HepG2 (cell line): ENCODE measurements around the gene MACROD2. TPM values are rescaled to one million over a fixed set of nuclear protein-coding genes. Genes with fewer than 3 reads are reported as not detected.

ENCODE experiments used
- ATAC-seq: fragments of 200-7000 bp; cut with Tn5 transposase; 3 replicates; pipeline ENCODE4 v1.9.1; 2020; ENCODE audit warnings: mild to moderate bottlenecking, moderate library complexity
- BruUV-seq: library from RNA; stranded (reverse); fragments of 400-500 nt; replicated peaks from 2 replicates; lab custom pipeline; 2021; lab: Mats Ljungman, UMichigan
- CTCF ChIA-PET: fragments of 300-600 bp; formaldehyde crosslinking; extraction: SDS; loops from one replicate; lab custom pipeline; 2021; ENCODE audit warnings: low total read pairs, inconsistent platforms, low intra/inter-chr PET ratio; lab: Yijun Ruan, JAX
- POLR2A ChIA-PET: fragments of 350-600 bp; sonication (Branson Sonifier 250); formaldehyde crosslinking; loops from one replicate; lab custom pipeline; 2020; ENCODE audit warnings: antibody characterized with exemption, inconsistent platforms; lab: Yijun Ruan, JAX
- DNase-seq: peaks from one replicate; pipeline ENCODE4 v3.0.0-alpha.2; 2015; ENCODE audit warnings: low spot score
- FAIRE-seq: peaks from 3 replicates; lab custom pipeline; 2011; peaks lifted over from hg19 to GRCh38; lab: Jason Lieb, UNC
- H2AFZ ChIP-seq: one replicate; pipeline ENCODE4 v1.6.1; 2011; ENCODE audit warnings: low read length, inconsistent platforms
- H3K27ac ChIP-seq: fragments of 300-600 bp; 3 replicates; pipeline ENCODE4 v1.8.0; 2011; ENCODE audit warnings: mixed run types, mild to moderate bottlenecking, mixed read lengths, low read length, inconsistent platforms; ENCODE audit not compliant: insufficient read depth; ENCODE audit errors: extremely low read length
- H3K27me3 ChIP-seq, 2 experiments: fragments of 200-600 bp in 1 of 2; 2 replicates in 1 of 2; 3 replicates in 1 of 2; pipeline versions ENCODE4 v1.6.0 to v1.8.0; 2011; ENCODE audit warnings: low read length in 2 of 2, mild to moderate bottlenecking in 2 of 2, moderate library complexity in 2 of 2, inconsistent platforms in 1 of 2; ENCODE audit not compliant: insufficient read depth in 2 of 2, control insufficient read depth in 1 of 2
- H3K36me3 ChIP-seq, 2 experiments: fragments of 200-600 bp in 1 of 2; replicated peaks in 1 of 2; 2 replicates in 1 of 2; 3 replicates in 1 of 2; pipeline versions ENCODE4 v1.5.1 to v1.8.0; 2011; ENCODE audit warnings: low read length in 2 of 2, inconsistent platforms in 1 of 2; ENCODE audit not compliant: insufficient read depth in 2 of 2, control insufficient read depth in 1 of 2
- H3K4me1 ChIP-seq: 2 replicates; pipeline ENCODE4 v1.5.1; 2012; ENCODE audit warnings: low read length, inconsistent platforms; ENCODE audit not compliant: insufficient read depth
- H3K4me2 ChIP-seq: 2 replicates; pipeline ENCODE4 v1.6.0; 2011; ENCODE audit warnings: low read depth, low read length, inconsistent platforms
- H3K4me3 ChIP-seq, 3 experiments: fragments of 200-600 bp in 1 of 3; sonication (generic), shearing (Covaris generic) in 1 of 3; replicated peaks in 1 of 3; 2 replicates each; pipeline ENCODE4 v1.5.1; 2011 to 2016; ENCODE audit warnings: low read length in 3 of 3, inconsistent platforms in 2 of 3, low read depth in 2 of 3, mild to moderate bottlenecking in 2 of 3, control low read depth in 1 of 3, mixed read lengths in 1 of 3; ENCODE audit not compliant: insufficient read depth in 1 of 3
- H3K79me2 ChIP-seq: one replicate; pipeline ENCODE4 v1.6.1; 2011; ENCODE audit warnings: low read length, inconsistent platforms; ENCODE audit not compliant: insufficient read depth
- H3K9ac ChIP-seq: 2 replicates; pipeline ENCODE4 v1.6.0; 2011; ENCODE audit warnings: mild to moderate bottlenecking, low read depth, low read length, inconsistent platforms; ENCODE audit not compliant: insufficient read depth
- H3K9me3 ChIP-seq: 2 replicates; pipeline ENCODE4 v1.5.1; 2012; ENCODE audit warnings: mild to moderate bottlenecking, low read length
- H4K20me1 ChIP-seq: 2 replicates; pipeline ENCODE4 v1.6.0; 2011; ENCODE audit warnings: inconsistent platforms, mild to moderate bottlenecking, low read length, moderate library complexity; ENCODE audit not compliant: insufficient read depth
- CENPX ChIP-seq: sonication (generic); formaldehyde crosslinking; IDR thresholded peaks from 2 replicates; pipeline ENCODE4 v1.9.0; 2021; ENCODE audit warnings: mild to moderate bottlenecking, missing genetic modification reagents, moderate library complexity
- CREB3 ChIP-seq: sonication (generic); formaldehyde crosslinking; IDR thresholded peaks from 2 replicates; pipeline ENCODE4 v1.5.0; 2020; ENCODE audit warnings: missing genetic modification reagents
- HMG20B ChIP-seq: conservative IDR thresholded peaks from 2 replicates; pipeline ENCODE4 v1.6.1; 2016; ENCODE audit warnings: missing genetic modification reagents, missing compliant biosample characterization
- HMGA1 ChIP-seq: sonication (generic); formaldehyde crosslinking; conservative IDR thresholded peaks from 2 replicates; pipeline ENCODE4 v1.4.0; 2020; ENCODE audit warnings: missing genetic modification reagents
- JUN ChIP-seq: sonication (generic); formaldehyde crosslinking; IDR thresholded peaks from 2 replicates; pipeline ENCODE4 v1.4.0; 2020; ENCODE audit warnings: mild to moderate bottlenecking, missing genetic modification reagents
- KAT7 ChIP-seq: IDR thresholded peaks from 2 replicates; pipeline ENCODE4 v1.6.1; 2018; ENCODE audit warnings: borderline replicate concordance, missing compliant biosample characterization
- MTA3 ChIP-seq: sonication (generic); formaldehyde crosslinking; IDR thresholded peaks from 2 replicates; pipeline ENCODE4 v1.4.0; 2020; ENCODE audit warnings: missing genetic modification reagents
- MYNN ChIP-seq: sonication (generic); formaldehyde crosslinking; IDR thresholded peaks from 2 replicates; pipeline ENCODE4 v1.4.0; 2020; ENCODE audit warnings: mild to moderate bottlenecking, low read depth, missing genetic modification reagents
- NFIC ChIP-seq: IDR thresholded peaks from 2 replicates; pipeline ENCODE4 v1.6.1; 2012; ENCODE audit warnings: mild to moderate bottlenecking, low read length, inconsistent platforms
- RBFOX2 ChIP-seq: fragments of 200-400 bp; formaldehyde crosslinking; IDR thresholded peaks from 2 replicates; pipeline ENCODE4 v1.6.1; 2017; ENCODE audit warnings: low read depth, mild to moderate bottlenecking, low read length
- TFDP2 ChIP-seq: sonication (generic); formaldehyde crosslinking; IDR thresholded peaks from 2 replicates; pipeline ENCODE4 v1.4.0; 2020; ENCODE audit warnings: missing genetic modification reagents
- ZBTB37 ChIP-seq: sonication (generic); formaldehyde crosslinking; IDR thresholded peaks from 2 replicates; pipeline ENCODE4 v1.4.0; 2020; ENCODE audit warnings: mild to moderate bottlenecking, missing genetic modification reagents
- ZBTB8A ChIP-seq: sonication (generic); formaldehyde crosslinking; IDR thresholded peaks from 2 replicates; pipeline ENCODE4 v1.4.0; 2020; ENCODE audit warnings: mild to moderate bottlenecking, low read depth, missing genetic modification reagents, borderline replicate concordance
- ZNF367 ChIP-seq: sonication (generic); formaldehyde crosslinking; IDR thresholded peaks from 2 replicates; pipeline ENCODE4 v1.4.0; 2020; ENCODE audit warnings: missing genetic modification reagents, borderline replicate concordance
- ZNF510 ChIP-seq: sonication (generic); formaldehyde crosslinking; IDR thresholded peaks from 2 replicates; pipeline ENCODE4 v1.4.0; 2020; ENCODE audit warnings: low read depth, mild to moderate bottlenecking, missing genetic modification reagents
- ZNF605 ChIP-seq: sonication (generic); formaldehyde crosslinking; IDR thresholded peaks from 2 replicates; pipeline ENCODE4 v1.8.0; 2022; ENCODE audit warnings: mild to moderate bottlenecking, missing genetic modification reagents
- ZNF703 ChIP-seq: sonication (generic); formaldehyde crosslinking; IDR thresholded peaks from 2 replicates; pipeline ENCODE4 v1.5.1; 2020; ENCODE audit warnings: missing genetic modification reagents, mild to moderate bottlenecking, moderate library complexity, borderline replicate concordance
- ZSCAN29 ChIP-seq: sonication (generic); formaldehyde crosslinking; conservative IDR thresholded peaks from 2 replicates; pipeline ENCODE4 v1.4.0; 2020; ENCODE audit warnings: mild to moderate bottlenecking, missing genetic modification reagents
- WGBS: methylation state at CpG from one replicate; pipeline ENCODE4 v1.1.6; 2017; ENCODE audit warnings: low lambda C conversion rate; 5-methylcytosine and 5-hydroxymethylcytosine counted together
- in situ Hi-C: cut with HindIII; loops from 2 replicates; pipeline ENCODE4 v1.10.0; 2017; ENCODE audit warnings: low pct_unique_long_range_greater_than_20kb; ENCODE audit not compliant: extremely low pct_ligation_motif_present
- intact Hi-C: fragments of 100-400 bp; cut with micrococcal nuclease; formaldehyde crosslinking; loops from one replicate; pipeline ENCODE4 v1.10.0; 2022; ENCODE audit not compliant: unreplicated experiment
- polyA plus RNA-seq, 8 experiments: library from polyadenylated mRNA; depleted of rRNA in 3 of 8; stranded (reverse) in 7 of 8; unstranded in 1 of 8; fragments of >200 nt; fragmentation: Illumina TruSeq in 4 of 8; extraction: Trizol in 4 of 8; gene quantifications; 2 replicates each; pipeline versions ENCODE4 v1.2.1 to v1.2.3, GENCODE V29; 2011 to 2016; ENCODE audit warnings: low read depth in 4 of 8, missing spikeins in 1 of 8, mixed read lengths in 1 of 8; ENCODE audit not compliant: insufficient read depth in 1 of 8
- total RNA-seq, 5 experiments: library from RNA; depleted of rRNA; stranded (reverse); fragments of >200 nt; fragmentation: Illumina TruSeq; extraction: Trizol; gene quantifications; 2 replicates each; pipeline ENCODE4 v1.2.3, GENCODE V29; 2016; ENCODE audit warnings: low read depth in 1 of 5

The MACROD2 gene
- total and polyA plus RNA-seq, 2 of the 13 experiments (the other 11 are each of a cell fraction or from before 2014, with no cell fraction given) = 0.13 to 0.51 TPM

GRCh38 chr20:14647016-14647415 is 651.7 kb downstream of the MACROD2 start:
- no peak for TF ChIP-seq TFDP2
- TF ChIP-seq KAT7 (CRISPR knock-in tag) = no peak
- no peak for TF ChIP-seq RBFOX2
- TF ChIP-seq HMG20B = no peak
- TF ChIP-seq ZNF367 = no peak
- no peak for TF ChIP-seq MTA3
- TF ChIP-seq CENPX = no peak
- TF ChIP-seq ZBTB37 (CRISPR knock-in tag) = no peak
- TF ChIP-seq MYNN (CRISPR knock-in tag) = no peak
- no peak for TF ChIP-seq ZNF510
- TF ChIP-seq ZBTB8A (CRISPR knock-in tag) = no peak
- no peak for TF ChIP-seq NFIC
- TF ChIP-seq ZNF605 (CRISPR knock-in tag) = no peak
- no peak for TF ChIP-seq JUN (CRISPR knock-in tag)
- TF ChIP-seq CREB3 (CRISPR knock-in tag) = no peak
- TF ChIP-seq HMGA1 = no peak
- TF ChIP-seq ZNF703 (CRISPR knock-in tag) = no peak
- TF ChIP-seq ZSCAN29 (CRISPR knock-in tag) = no peak
- no peak for ATAC-seq
- Histone ChIP-seq H3K4me2 (no peak overlapping the region), H4K20me1 (no peaks in the 10 kb centered on the region), H3K4me1 (no peaks in the 10 kb centered on the region), H3K9me3 (peaks cover 10% of the 10 kb centered on the region), H2AFZ (no peak overlapping the region), H3K27me3 (no peaks in the 10 kb centered on the region), H3K4me3 (no peak overlapping the region), H3K27ac (no peak overlapping the region), H3K79me2 (no peaks in the 10 kb centered on the region), H3K36me3 (no peaks in the 10 kb centered on the region), H3K9ac (no peak overlapping the region)
- in situ Hi-C loops = no loop called here
- FAIRE-seq = no peak
- CTCF ChIA-PET = no interaction called here
- no TSS peak for BruUV-seq
- WGBS = 0% methylated on average over 1 of the region's 1 CpG
- intact Hi-C loops = no loop called here
- POLR2A ChIA-PET = no interaction called here
- no peak for DNase-seq
